SHP77 treated with DMSO at 0.1 percent for 48 hours (cell line): Measurements from ENCODE around the gene ZNRF3.
A peak's percentile ranks its signal among the peaks of the same experiment; 100 is the strongest.
"Not testable (repeated sequence)": the region's sequence is repeated elsewhere in the genome, so short reads cannot be mapped to it uniquely, and the experiment has no call there.

Source experiments
- DNase-seq: peaks from one replicate; lab custom pipeline; 2025; lab: John Stamatoyannopoulos, UW

Gene ZNRF3

DNA sequence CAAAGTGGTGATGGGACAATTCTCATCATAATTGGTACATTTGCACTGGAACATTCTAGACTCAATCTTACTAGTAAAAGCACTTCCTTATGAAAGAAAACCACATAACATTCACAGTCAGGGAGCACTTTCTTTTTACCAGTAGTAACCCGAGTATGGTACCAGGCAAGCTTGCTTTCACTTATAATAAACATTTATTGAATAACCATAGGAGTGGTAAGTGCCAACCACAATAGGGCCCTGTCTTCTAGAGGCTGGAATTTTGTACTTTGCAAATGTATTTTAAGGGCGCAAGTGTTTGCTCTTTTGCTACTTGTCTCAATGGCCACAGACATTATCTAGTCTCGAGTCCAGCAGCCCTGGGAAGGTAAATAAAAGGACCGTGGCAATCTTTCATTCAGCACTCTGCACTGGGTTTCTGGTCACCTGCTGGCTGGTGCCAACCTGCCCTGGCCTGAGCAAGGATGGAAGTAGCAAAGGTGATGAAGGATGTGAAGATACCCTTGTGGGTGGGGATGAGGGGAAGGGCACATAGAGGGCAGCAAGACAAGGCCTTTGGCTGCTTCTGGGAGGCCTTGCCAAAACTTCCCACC is 154.1 kb downstream of the ZNRF3 start:
- no peak for DNase-seq

DNA sequence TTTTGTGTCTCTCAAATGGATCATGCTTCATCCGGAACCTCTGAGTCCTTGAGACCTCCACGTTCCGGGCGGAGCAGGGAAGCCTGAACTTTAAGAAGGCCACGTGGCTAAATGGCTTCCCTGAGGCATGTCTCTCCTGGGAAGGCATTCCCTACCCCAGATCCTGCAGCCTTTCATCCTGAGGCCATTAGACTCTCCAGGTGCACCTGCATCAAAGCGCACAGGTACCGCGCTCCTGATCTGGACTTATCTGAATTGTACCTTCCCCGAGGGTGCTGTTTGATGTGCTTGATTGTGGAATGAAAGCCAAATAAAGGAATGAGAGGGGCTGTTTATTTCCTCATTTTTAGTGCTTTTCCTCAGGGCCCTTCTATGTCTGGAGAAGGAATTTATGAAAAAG is 155.8 kb downstream of the ZNRF3 start:
- DNase-seq = no peak

DNA sequence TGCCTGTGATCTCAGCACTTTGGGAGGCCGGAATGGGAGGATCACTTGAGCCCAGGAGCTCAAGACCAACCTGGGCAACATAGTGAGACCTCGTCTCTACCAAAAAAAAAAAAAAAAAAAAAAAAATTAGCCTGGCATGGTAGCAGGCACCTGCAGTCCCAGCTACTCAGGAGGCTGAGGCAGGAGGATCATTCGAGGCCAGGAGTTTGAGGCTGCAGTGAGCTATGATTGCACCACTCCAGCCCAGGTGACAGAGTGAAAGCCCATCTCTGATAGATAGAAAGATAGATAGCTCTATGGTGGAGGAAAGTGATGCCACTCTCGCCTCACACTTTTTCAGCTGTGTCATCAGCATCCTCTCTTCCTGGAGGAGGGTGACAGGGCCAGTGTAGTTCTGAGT is 156.3 kb downstream of the ZNRF3 start:
- not testable (repeated sequence) for DNase-seq

DNA sequence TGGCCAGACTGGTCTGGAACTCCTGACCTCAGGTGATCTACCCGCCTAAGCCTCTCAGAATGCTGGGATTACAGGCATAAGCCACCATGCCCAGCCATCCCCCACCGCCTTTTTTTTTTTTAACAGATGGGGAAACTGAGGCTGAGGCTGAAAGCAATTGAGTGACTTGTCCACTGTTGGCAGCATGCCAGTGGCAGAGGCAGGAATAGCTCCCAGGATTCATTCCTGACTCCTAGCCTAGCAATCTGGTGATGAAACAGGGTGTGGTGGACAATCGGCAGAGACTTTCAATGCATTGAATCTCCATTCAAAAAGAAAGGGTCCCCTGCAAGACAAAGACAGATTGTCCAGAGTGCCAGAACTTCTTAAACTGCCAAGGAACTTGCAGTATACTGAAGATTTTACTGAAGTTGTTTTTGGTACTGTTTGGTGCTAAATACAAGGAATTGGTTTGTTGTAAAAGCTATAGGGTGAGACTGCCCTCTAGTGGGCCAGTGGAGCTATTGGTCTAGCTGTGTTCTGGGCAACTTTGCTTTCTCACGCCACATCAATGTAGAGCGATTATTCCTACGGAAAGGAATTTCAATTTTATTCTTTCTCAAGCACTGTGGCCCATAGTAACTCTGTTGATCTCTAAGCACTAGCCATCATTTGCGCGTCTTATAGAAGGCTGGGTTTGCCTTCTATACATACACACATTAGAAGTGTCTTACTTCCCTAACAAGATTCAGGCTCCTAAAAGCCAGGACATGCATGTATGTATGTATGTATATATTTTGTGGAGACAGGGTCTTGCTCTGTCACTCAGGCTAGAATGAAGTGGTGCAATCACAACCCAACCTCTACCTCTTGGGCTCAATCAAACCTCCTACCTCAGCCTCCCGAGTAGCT is 157.3 kb downstream of the ZNRF3 start:
- peak; percentile 29 for DNase-seq

DNA sequence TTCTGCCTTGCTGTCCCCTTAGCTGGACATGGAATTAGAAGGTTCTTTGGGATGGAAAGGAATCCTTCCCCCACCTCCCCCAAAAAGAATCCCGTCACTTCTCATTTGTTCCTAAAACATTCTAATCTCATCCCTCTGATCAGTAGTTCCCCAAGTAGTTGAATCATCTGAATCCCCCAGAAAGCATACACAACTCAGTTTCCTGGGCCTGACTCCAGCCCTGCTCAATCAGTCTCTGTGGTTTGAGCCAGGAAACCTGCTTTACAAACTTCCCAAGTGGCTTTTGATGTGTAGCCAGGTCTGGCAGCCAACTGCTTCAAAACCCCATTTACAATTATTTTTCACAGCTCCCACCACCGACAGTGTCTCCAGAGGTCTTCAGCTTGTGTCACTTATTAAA is 158.0 kb downstream of the ZNRF3 start:
- no peak for DNase-seq

DNA sequence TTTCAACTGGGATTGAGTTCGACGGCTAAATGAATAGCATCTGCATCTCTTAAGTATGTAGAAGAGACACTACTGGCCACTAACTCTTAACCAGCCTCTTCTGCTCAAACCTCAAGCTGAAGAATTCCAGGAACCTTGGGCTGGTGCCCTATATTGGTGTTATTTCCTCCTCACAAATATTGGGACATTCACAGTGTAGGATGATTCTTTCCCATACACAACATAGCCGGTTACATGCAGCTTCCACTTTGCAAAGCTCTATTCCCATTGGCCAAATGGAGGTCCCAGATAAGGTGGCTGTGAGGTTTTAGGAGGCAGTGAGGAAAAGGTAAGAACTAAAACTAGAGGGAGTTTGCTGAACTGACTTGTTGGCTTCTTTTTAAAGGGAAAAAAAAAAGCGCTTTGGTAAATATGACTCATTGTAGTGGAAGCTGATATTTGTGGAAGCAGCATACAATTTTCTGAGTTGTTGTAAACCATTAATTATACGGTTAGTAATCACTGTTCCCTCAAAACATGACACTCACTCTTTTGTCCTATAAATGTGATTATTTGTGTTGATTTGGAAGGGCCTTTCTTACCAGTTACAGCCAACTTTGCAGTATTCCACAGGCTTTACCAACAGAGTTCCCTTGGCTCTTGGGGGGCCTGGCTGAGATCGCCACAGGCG is 160.7 kb downstream of the ZNRF3 start:
- DNase-seq = no peak

DNA sequence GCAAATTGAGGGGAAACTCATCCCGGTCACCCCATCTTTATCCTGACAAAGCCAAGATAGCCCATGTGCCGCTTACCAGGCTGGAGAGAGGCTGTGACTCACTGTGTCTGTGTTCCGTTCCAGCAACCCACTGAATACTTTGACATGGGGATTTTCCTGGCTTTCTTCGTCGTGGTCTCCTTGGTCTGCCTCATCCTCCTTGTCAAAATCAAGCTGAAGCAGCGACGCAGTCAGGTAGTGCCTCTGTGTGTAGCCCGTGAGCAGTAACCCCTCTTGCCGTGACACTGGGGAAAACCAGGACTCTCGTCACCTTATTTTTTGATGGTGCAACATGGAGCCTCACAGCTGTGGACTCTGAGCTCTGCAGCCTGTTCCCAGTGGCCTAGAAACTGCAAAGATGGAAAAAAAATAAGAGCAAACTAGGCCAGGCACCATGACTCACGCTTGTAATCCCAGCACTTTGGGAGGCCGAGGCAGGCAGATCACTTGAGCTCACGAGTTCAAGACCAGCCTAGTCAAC is 161.3 kb downstream of the ZNRF3 start:
- no peak for DNase-seq

DNA sequence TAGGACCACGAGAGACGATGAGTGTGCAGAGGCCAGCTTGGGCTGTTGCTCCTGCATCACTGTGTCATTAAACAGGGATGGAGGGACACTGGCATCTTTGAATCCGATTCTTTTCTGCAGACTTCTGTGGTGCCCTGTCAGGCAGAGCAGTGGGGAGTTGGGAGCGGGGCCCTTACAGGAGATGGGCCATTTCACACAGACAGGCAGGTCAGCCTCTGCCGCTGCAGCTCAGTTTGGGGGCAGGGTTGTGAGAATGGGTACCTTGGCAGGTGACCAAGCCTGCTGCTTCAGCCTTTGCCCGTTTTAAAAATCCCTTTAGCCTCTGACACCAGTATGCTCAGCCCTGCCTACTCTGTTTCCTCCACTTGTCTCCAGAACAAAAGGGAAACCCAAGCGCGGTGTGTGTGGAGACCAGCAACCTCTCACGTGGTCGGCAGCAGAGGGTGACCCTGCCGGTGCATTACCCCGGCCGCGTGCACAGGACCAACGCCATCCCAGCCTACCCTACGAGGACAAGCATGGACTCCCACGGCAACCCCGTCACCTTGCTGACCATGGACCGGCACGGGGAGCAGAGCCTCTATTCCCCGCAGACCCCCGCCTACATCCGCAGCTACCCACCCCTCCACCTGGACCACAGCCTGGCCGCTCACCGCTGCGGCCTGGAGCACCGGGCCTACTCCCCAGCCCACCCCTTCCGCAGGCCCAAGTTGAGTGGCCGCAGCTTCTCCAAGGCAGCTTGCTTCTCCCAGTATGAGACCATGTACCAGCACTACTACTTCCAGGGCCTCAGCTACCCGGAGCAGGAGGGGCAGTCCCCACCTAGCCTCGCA is 165.7 kb downstream of the ZNRF3 start:
- DNase-seq = no peak

DNA sequence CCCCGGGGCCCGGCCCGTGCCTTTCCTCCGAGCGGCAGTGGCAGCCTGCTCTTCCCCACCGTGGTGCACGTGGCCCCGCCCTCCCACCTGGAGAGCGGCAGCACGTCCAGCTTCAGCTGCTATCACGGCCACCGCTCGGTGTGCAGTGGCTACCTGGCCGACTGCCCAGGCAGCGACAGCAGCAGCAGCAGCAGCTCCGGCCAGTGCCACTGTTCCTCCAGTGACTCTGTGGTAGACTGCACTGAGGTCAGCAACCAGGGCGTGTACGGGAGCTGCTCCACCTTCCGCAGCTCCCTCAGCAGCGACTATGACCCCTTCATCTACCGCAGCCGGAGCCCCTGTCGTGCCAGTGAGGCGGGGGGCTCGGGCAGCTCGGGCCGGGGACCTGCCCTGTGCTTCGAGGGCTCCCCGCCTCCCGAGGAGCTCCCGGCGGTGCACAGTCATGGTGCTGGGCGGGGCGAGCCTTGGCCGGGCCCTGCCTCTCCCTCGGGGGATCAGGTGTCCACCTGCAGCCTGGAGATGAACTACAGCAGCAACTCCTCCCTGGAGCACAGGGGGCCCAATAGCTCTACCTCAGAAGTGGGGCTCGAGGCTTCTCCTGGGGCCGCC is 166.4 kb downstream of the ZNRF3 start:
- DNase-seq = no peak

DNA sequence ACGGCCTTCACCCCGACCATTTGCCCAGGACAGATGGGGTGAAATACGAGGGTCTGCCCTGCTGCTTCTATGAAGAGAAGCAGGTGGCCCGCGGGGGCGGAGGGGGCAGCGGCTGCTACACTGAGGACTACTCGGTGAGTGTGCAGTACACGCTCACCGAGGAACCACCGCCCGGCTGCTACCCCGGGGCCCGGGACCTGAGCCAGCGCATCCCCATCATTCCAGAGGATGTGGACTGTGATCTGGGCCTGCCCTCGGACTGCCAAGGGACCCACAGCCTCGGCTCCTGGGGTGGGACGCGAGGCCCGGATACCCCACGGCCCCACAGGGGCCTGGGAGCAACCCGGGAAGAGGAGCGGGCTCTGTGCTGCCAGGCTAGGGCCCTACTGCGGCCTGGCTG is 167.1 kb downstream of the ZNRF3 start:
- no peak for DNase-seq

DNA sequence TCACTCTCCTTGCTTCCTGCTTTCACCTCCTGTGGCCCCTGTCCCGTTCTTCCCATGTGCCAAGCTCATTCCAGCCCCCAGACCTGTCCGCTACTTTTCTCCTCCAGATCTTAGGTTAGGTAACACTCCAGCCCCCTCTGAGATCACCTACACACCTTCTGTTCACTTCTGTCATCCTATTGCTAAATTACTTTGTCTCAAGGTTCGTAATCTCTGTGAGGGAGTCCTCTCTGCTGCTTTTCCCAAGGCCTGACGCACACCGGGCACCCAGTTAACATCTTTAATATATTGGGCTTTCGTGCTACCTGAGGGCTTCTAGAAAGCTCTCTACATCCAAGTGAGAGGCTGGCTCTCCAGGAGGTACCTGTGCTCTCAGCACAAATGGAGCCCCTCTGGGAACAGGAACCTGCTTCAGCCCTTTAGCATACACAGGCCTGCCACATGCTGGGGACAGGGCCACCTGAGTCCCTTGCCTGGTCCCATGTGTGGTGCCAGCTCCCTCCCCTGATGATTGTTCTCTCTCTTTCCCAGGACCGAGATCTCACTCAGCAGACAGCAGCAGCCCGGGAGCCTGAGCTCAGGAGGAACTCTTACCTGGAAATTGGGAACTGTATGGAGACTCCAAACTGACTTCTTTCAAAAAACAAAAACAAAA is 169.8 kb downstream of the ZNRF3 start:
- no peak for DNase-seq

DNA sequence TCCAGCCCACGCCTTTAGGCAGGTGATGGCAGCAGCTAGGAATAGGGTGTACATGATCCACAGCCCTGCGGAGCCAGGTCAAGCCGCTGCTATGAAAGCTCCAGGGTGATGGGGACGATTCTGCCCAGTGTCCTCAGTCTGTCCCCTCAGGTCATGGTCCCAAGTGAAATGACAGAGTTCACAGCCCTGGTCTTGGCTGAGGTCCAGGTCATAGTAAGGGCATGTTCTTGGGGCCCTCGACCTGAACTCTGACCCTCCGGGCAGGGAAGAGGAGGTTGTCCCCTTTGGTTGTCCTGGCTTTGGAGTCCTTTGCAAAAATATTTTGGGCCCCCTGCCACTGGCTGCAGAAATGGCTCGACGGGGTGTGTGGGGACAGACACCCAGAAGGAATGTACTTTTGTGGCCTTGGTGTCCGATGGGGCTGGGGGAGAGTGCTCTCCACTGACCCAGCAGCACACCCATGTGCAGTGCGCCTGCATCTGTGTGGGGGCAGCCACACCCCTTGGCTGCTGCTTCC is 170.9 kb downstream of the ZNRF3 start:
- no peak for DNase-seq

DNA sequence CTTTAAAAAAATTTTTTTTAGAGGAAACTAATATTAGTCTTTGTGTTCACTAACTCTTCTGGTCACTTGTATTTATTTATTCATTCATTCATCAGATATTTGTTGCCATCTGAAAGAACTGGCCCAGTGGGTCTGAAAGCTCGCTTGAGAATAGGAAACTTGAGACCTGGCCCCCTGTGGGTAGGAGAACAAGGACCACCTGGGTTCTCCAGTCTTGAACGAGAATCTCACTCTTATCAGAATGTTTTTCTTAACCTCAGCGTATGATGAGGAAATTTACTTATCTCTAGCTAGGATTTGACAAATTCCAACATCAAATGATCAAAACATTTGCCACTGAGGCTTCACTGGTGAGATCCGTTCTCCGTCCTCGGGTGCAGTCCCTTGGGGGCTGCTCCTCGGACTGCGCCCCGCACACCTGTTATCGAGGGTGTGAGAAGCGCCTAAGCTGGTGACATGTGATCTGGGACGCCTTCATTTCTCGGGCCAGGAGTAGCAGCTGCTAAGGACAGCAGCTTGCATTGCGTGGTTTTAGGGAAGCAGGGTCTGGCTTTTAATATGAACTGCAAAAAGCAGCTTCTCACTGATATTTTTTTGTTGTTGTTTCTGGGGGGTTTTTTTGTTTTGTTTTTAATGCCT is 171.9 kb downstream of the ZNRF3 start:
- DNase-seq = no peak

DNA sequence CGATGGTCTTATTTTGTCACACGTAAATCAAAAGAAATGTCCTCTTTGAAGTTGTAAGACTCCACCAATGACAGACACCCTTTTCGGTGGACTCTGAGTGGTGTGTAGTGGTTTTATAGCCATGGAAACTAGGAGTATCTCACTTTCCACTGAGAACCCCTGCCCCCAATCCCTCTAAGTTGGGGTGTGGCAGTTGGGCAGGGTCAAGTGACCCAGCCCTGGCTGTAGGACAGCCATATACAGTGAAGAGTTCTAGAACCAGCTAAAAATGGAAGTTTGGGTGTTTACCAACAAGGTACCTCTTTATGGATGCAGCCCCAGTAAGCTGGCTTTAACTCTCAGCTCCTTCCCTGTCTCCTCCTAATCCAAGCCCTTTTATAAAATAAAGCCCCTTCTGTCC is 173.1 kb downstream of the ZNRF3 start:
- no peak for DNase-seq

DNA sequence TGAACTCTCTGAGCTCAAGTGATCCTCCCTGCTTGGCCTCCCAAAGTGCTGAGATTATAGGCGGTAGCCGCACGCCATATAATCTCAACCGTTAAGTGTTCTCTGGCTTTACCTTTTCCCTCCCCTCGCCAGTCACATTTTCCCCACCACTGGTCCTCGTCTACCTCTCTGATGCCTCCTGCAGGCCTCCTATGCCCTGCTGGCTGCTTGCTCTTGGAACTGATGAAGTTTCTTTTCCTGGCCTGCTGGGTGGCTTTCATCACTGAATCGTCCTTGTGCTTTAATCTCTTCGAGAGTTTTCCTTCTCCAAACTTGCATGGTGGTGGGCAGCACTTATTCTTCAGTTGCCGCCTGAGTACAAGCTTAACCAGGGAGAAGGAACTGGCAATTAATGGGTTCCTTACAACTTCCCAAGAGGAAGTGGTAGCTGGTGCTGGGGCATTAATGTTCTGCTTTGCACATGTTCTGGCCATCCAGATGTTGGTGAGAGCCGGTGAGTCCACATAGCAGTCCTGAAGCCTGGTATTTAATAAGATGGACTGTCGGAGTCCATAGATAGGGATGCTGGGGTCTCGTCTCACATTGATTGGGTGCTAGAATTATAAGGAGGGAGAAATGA is 177.0 kb downstream of the ZNRF3 start:
- DNase-seq = no peak

DNA sequence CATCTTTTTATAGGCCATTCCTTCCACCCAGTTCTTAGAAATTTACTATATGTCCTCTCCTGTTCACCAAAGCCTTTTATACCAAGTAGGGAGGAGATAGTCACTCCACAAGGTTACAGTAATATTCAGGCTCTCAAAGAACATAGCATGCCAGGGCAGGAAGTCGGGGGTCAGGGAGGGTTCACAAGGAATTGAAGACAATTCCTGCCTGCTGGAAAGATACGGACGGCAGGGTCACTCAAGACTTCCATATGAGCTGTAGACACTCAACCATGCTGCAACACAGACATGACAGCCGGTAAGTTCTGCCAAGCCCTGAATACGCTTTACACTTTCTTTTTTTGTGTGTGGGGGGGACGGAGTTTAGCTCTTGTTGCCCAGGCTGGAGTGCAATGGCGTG is 177.6 kb downstream of the ZNRF3 start:
- no peak for DNase-seq

DNA sequence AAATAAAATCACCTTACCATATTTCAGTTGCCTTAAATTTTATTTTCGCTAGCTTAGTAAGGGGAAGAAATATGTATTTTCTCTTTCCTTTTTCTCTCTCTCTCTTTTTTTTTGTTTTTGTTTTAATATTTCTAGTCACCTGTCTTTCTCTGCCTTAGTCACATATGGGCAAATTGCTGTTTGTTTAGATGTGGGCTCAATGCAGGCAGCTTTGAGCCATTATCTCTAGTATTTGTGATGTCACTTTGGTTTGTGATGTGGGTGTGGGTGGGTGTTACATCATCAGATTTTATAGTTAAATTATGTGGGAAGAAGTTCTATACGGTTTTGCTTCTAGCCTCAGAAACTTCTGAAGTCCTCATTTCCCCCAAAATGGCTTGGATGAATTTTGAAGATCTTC is 178.4 kb downstream of the ZNRF3 start, which contains the start of gene C22orf31:
Gene C22orf31, minus strand, starts transcription at position 59 of the 400 bp plus-strand sequence. Its CDS starts 39 bp downstream, at position 20.
- no peak for DNase-seq

DNA sequence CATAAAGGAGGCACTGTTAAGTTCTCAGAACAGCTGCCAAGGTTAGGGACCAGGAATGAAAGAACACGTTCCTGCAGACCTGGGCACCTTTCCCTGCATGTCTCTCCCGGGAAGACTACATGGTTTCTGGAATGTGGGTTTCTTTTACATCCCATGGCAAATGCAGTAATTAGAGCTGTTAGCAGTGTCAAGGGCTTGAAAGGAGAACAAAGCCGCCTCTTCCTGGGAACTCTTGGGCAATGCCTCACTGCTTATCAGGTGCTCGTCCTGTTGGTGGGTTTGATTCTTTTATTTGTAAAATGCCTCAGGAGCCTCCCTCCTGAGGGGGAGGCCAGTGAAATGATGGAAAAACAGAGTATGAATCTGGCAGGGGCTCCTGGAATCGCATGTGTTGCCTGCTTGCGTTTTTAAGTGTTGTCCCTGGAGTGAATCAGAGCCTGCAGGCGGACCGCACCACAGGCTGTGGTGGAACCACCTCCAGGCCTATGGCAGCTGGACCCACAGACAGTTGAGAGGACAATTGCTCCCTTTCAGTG is 179.0 kb downstream of the ZNRF3 start:
- no peak for DNase-seq

DNA sequence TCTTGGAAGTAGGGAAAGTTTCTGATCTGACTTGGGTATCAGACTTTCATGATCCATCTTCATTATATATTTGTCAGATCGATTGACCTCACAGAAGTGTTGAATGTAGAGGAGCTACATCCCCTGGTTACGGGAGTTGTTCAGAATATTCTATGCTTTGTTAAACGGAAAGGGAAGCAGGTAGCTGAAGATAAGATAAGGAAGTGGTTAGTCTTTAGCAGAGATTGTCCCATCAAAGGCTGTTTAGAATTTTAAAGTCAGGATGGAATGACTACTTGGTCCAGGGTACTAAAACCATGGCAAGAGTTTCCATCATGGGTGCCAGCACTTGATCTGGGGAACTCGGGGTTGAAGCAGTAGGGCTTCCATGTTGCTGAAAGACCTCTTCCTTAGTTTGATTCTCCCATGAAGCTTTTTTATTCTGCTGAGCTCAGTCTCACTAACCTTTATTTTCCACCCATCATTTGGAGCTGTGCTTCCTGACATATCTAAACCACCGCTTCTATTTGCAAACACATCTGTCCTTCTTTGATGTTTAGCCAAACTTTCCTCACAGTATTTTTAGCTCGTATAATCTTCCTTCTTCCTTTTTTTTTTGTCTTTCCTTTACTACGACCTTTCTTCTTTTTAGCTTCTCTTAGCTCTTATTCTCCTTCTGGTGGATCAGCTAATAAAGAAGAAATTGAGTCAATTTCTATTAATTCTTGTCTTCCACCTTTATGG is 182.3 kb downstream of the ZNRF3 start:
- no peak for DNase-seq
